HG03575 (cell line): ENCODE results near the gene PRR5L.

Experiments used
- ATAC-seq: cut with Tn5 transposase; IDR thresholded peaks from one replicate; pipeline ENCODE4 v1.9.1; 2021; ENCODE audit not compliant: unreplicated experiment, insufficient number of reproducible peaks, low FRiP score; ENCODE audit errors: extremely low read depth

The PRR5L gene

GRCh38 chr11:36295926-36296325, at the start of gene PRR5L:
Gene PRR5L, plus strand, starts transcription at chr11:36296288. Its CDS starts 104,834 bp downstream, at chr11:36401122.
- ATAC-seq, result no peak

GRCh38 chr11:36247493-36247892, 48.6 kb upstream of the PRR5L start:
- ATAC-seq, result no peak

- ATAC-seq, result no peak
These were observed 47.7 kb upstream of the PRR5L start for GRCh38 chr11:36248436-36248835.

GRCh38 chr11:36249246-36249645, 46.8 kb upstream of the PRR5L start:
- ATAC-seq, result no peak

- no peak for ATAC-seq
These were observed 44.3 kb upstream of the PRR5L start for GRCh38 chr11:36251823-36252222.

GRCh38 chr11:36253238-36253637, 42.9 kb upstream of the PRR5L start:
- ATAC-seq, result no peak

- ATAC-seq, result no peak
These were observed 41.4 kb upstream of the PRR5L start for GRCh38 chr11:36254713-36255112.

GRCh38 chr11:36257351-36257750, 38.7 kb upstream of the PRR5L start:
- no peak for ATAC-seq

- no peak for ATAC-seq
These were observed 37.2 kb upstream of the PRR5L start for GRCh38 chr11:36258730-36259360.

- ATAC-seq, result no peak
These were observed 35.0 kb upstream of the PRR5L start for GRCh38 chr11:36261094-36261493.

- ATAC-seq, result no peak
These were observed 31.8 kb upstream of the PRR5L start for GRCh38 chr11:36264011-36264972.

GRCh38 chr11:36264973-36265344, 31.1 kb upstream of the PRR5L start:
- no peak for ATAC-seq

- ATAC-seq, result no peak
These were observed 30.1 kb upstream of the PRR5L start for GRCh38 chr11:36265793-36266628.

GRCh38 chr11:36266767-36267166, 29.3 kb upstream of the PRR5L start:
- ATAC-seq, result no peak

GRCh38 chr11:36268337-36268985, 27.6 kb upstream of the PRR5L start:
- ATAC-seq, result no peak

GRCh38 chr11:36270701-36271100, 25.4 kb upstream of the PRR5L start:
- no peak for ATAC-seq

- no peak for ATAC-seq
These were observed 24.2 kb upstream of the PRR5L start for GRCh38 chr11:36271794-36272407.

GRCh38 chr11:36273110-36273509, 23.0 kb upstream of the PRR5L start:
- ATAC-seq, result no peak

GRCh38 chr11:36274414-36274813, 21.7 kb upstream of the PRR5L start:
- no peak for ATAC-seq
